GOT3 (cell line): ENCODE results near the gene KRTAP5-1.

ENCODE experiments used
- DNase-seq: peaks from one replicate; lab custom pipeline; 2025; ENCODE audit warnings: mixed read lengths; lab: John Stamatoyannopoulos, UW

Gene KRTAP5-1

GRCh38 chr11:1559111-1559951 is 25.8 kb downstream of the KRTAP5-1 start:
- DNase-seq = peak; percentile 35

- DNase-seq = no peak
Measured at GRCh38 chr11:1558775-1559110, 26.3 kb downstream of the KRTAP5-1 start.

- no peak for DNase-seq
Measured at GRCh38 chr11:1557904-1558774, 26.9 kb downstream of the KRTAP5-1 start.

GRCh38 chr11:1557051-1557884 is 27.8 kb downstream of the KRTAP5-1 start:
- DNase-seq = no peak

- no peak for DNase-seq
Measured at GRCh38 chr11:1556278-1556902, 28.7 kb downstream of the KRTAP5-1 start.

- DNase-seq = no peak
Measured at GRCh38 chr11:1555713-1556153, 29.4 kb downstream of the KRTAP5-1 start.

- no peak for DNase-seq
Measured at GRCh38 chr11:1554981-1555712, 29.9 kb downstream of the KRTAP5-1 start.

GRCh38 chr11:1553808-1554594 is 31.1 kb downstream of the KRTAP5-1 start:
- DNase-seq = no peak

- DNase-seq = no peak
Measured at GRCh38 chr11:1549338-1550330, 35.4 kb downstream of the KRTAP5-1 start.

GRCh38 chr11:1548221-1549070 is 36.6 kb downstream of the KRTAP5-1 start:
- no peak for DNase-seq

GRCh38 chr11:1547467-1548098 is 37.5 kb downstream of the KRTAP5-1 start:
- DNase-seq = no peak

GRCh38 chr11:1546536-1547466 is 38.3 kb downstream of the KRTAP5-1 start:
- DNase-seq = no peak

- no peak for DNase-seq
Measured at GRCh38 chr11:1546077-1546535, 39.0 kb downstream of the KRTAP5-1 start.

- no peak for DNase-seq
Measured at GRCh38 chr11:1545432-1545831, 39.7 kb downstream of the KRTAP5-1 start.

GRCh38 chr11:1544536-1544935 is 40.5 kb downstream of the KRTAP5-1 start:
- no peak for DNase-seq

GRCh38 chr11:1543606-1544263 is 41.3 kb downstream of the KRTAP5-1 start:
- no peak for DNase-seq
